HepG2 (cell line): Measurements from ENCODE around the gene LRRC4C. TPM values are rescaled to one million over a fixed set of nuclear protein-coding genes. Genes with fewer than 3 reads are reported as not detected.

ENCODE experiments used
- ATAC-seq: fragments of 200-7000 bp; cut with Tn5 transposase; 3 replicates; pipeline ENCODE4 v1.9.1; 2020; ENCODE audit warnings: mild to moderate bottlenecking, moderate library complexity
- BruUV-seq: library from RNA; stranded (reverse); fragments of 400-500 nt; replicated peaks from 2 replicates; lab custom pipeline; 2021; lab: Mats Ljungman, UMichigan
- CTCF ChIA-PET: fragments of 300-600 bp; formaldehyde crosslinking; extraction: SDS; loops from one replicate; lab custom pipeline; 2021; ENCODE audit warnings: low total read pairs, inconsistent platforms, low intra/inter-chr PET ratio; lab: Yijun Ruan, JAX
- POLR2A ChIA-PET: fragments of 350-600 bp; sonication (Branson Sonifier 250); formaldehyde crosslinking; loops from one replicate; lab custom pipeline; 2020; ENCODE audit warnings: antibody characterized with exemption, inconsistent platforms; lab: Yijun Ruan, JAX
- DNase-seq: peaks from one replicate; pipeline ENCODE4 v3.0.0-alpha.2; 2015; ENCODE audit warnings: low spot score
- FAIRE-seq: peaks from 3 replicates; lab custom pipeline; 2011; peaks lifted over from hg19 to GRCh38; lab: Jason Lieb, UNC
- H2AFZ ChIP-seq: one replicate; pipeline ENCODE4 v1.6.1; 2011; ENCODE audit warnings: low read length, inconsistent platforms
- H3K27ac ChIP-seq: fragments of 300-600 bp; 3 replicates; pipeline ENCODE4 v1.8.0; 2011; ENCODE audit warnings: mixed run types, mild to moderate bottlenecking, mixed read lengths, low read length, inconsistent platforms; ENCODE audit not compliant: insufficient read depth; ENCODE audit errors: extremely low read length
- H3K27me3 ChIP-seq, 2 experiments: fragments of 200-600 bp in 1 of 2; 2 replicates in 1 of 2; 3 replicates in 1 of 2; pipeline versions ENCODE4 v1.6.0 to v1.8.0; 2011; ENCODE audit warnings: low read length in 2 of 2, mild to moderate bottlenecking in 2 of 2, moderate library complexity in 2 of 2, inconsistent platforms in 1 of 2; ENCODE audit not compliant: insufficient read depth in 2 of 2, control insufficient read depth in 1 of 2
- H3K36me3 ChIP-seq, 2 experiments: fragments of 200-600 bp in 1 of 2; replicated peaks in 1 of 2; 2 replicates in 1 of 2; 3 replicates in 1 of 2; pipeline versions ENCODE4 v1.5.1 to v1.8.0; 2011; ENCODE audit warnings: low read length in 2 of 2, inconsistent platforms in 1 of 2; ENCODE audit not compliant: insufficient read depth in 2 of 2, control insufficient read depth in 1 of 2
- H3K4me1 ChIP-seq: 2 replicates; pipeline ENCODE4 v1.5.1; 2012; ENCODE audit warnings: low read length, inconsistent platforms; ENCODE audit not compliant: insufficient read depth
- H3K4me2 ChIP-seq: 2 replicates; pipeline ENCODE4 v1.6.0; 2011; ENCODE audit warnings: low read depth, low read length, inconsistent platforms
- H3K4me3 ChIP-seq, 3 experiments: fragments of 200-600 bp in 1 of 3; sonication (generic), shearing (Covaris generic) in 1 of 3; replicated peaks in 1 of 3; 2 replicates each; pipeline ENCODE4 v1.5.1; 2011 to 2016; ENCODE audit warnings: low read length in 3 of 3, inconsistent platforms in 2 of 3, low read depth in 2 of 3, mild to moderate bottlenecking in 2 of 3, control low read depth in 1 of 3, mixed read lengths in 1 of 3; ENCODE audit not compliant: insufficient read depth in 1 of 3
- H3K79me2 ChIP-seq: one replicate; pipeline ENCODE4 v1.6.1; 2011; ENCODE audit warnings: low read length, inconsistent platforms; ENCODE audit not compliant: insufficient read depth
- H3K9ac ChIP-seq: 2 replicates; pipeline ENCODE4 v1.6.0; 2011; ENCODE audit warnings: mild to moderate bottlenecking, low read depth, low read length, inconsistent platforms; ENCODE audit not compliant: insufficient read depth
- H3K9me3 ChIP-seq: 2 replicates; pipeline ENCODE4 v1.5.1; 2012; ENCODE audit warnings: mild to moderate bottlenecking, low read length
- H4K20me1 ChIP-seq: 2 replicates; pipeline ENCODE4 v1.6.0; 2011; ENCODE audit warnings: inconsistent platforms, mild to moderate bottlenecking, low read length, moderate library complexity; ENCODE audit not compliant: insufficient read depth
- ARID2 ChIP-seq: sonication (generic); formaldehyde crosslinking; IDR thresholded peaks from 2 replicates; pipeline ENCODE4 v1.8.1; 2022; ENCODE audit warnings: mild to moderate bottlenecking, missing genetic modification reagents, borderline replicate concordance
- ATF1 ChIP-seq: IDR thresholded peaks from 2 replicates; pipeline ENCODE4 v1.6.1; 2016; ENCODE audit warnings: mild to moderate bottlenecking, control low read depth
- BORCS8-MEF2B ChIP-seq: sonication (generic); formaldehyde crosslinking; IDR thresholded peaks from 2 replicates; pipeline ENCODE4 v1.8.0; 2022; ENCODE audit warnings: mild to moderate bottlenecking, missing genetic modification reagents
- CHCHD3 ChIP-seq: sonication (generic); formaldehyde crosslinking; IDR thresholded peaks from 2 replicates; pipeline ENCODE4 v1.8.0; 2022; ENCODE audit warnings: mild to moderate bottlenecking, missing genetic modification reagents, moderate library complexity
- DPF2 ChIP-seq: sonication (generic); formaldehyde crosslinking; IDR thresholded peaks from 2 replicates; pipeline ENCODE4 v1.4.0; 2020; ENCODE audit warnings: mild to moderate bottlenecking, low read depth, missing genetic modification reagents, borderline replicate concordance
- HHEX ChIP-seq: IDR thresholded peaks from 2 replicates; pipeline ENCODE4 v1.6.1; 2016; ENCODE audit warnings: control low read depth
- ISX ChIP-seq: sonication (generic); formaldehyde crosslinking; conservative IDR thresholded peaks from 2 replicates; pipeline ENCODE4 v1.5.0; 2020; ENCODE audit warnings: missing genetic modification reagents
- KAT7 ChIP-seq: IDR thresholded peaks from 2 replicates; pipeline ENCODE4 v1.6.1; 2018; ENCODE audit warnings: borderline replicate concordance, missing compliant biosample characterization
- KLF16 ChIP-seq, 2 experiments: sonication (generic) in 1 of 2; formaldehyde crosslinking in 1 of 2; IDR thresholded peaks; 2 replicates each; pipeline versions ENCODE4 v1.6.1 to v1.8.0; 2016 to 2023; ENCODE audit warnings: missing genetic modification reagents in 2 of 2, missing compliant biosample characterization in 1 of 2
- NFE2 ChIP-seq: sonication (generic); formaldehyde crosslinking; IDR thresholded peaks from 2 replicates; pipeline ENCODE4 v1.4.0; 2020; ENCODE audit warnings: missing genetic modification reagents
- NFYB ChIP-seq: sonication (generic); formaldehyde crosslinking; IDR thresholded peaks from 2 replicates; pipeline ENCODE4 v1.4.0; 2020; ENCODE audit warnings: missing genetic modification reagents
- RAD51 ChIP-seq: fragments of 450-650 bp; IDR thresholded peaks from 2 replicates; pipeline ENCODE4 v1.6.1; 2016; ENCODE audit warnings: borderline replicate concordance
- RBM22 ChIP-seq: fragments of 200-400 bp; formaldehyde crosslinking; optimal IDR thresholded peaks from 2 replicates; pipeline ENCODE3; 2017; ENCODE audit warnings: mild to moderate bottlenecking, low read length, moderate library complexity
- RELA ChIP-seq: sonication (generic); formaldehyde crosslinking; IDR thresholded peaks from 2 replicates; pipeline ENCODE4 v1.4.0; 2020; ENCODE audit warnings: missing genetic modification reagents
- YEATS2 ChIP-seq: sonication (generic); formaldehyde crosslinking; IDR thresholded peaks from 2 replicates; pipeline ENCODE4 v1.4.0; 2020; ENCODE audit warnings: missing genetic modification reagents, borderline replicate concordance
- ZNF335 ChIP-seq: sonication (generic); formaldehyde crosslinking; IDR thresholded peaks from 2 replicates; pipeline ENCODE4 v1.4.0; 2020; ENCODE audit warnings: missing genetic modification reagents
- WGBS: methylation state at CpG from one replicate; pipeline ENCODE4 v1.1.6; 2017; ENCODE audit warnings: low lambda C conversion rate; 5-methylcytosine and 5-hydroxymethylcytosine counted together
- in situ Hi-C: cut with HindIII; loops from 2 replicates; pipeline ENCODE4 v1.10.0; 2017; ENCODE audit warnings: low pct_unique_long_range_greater_than_20kb; ENCODE audit not compliant: extremely low pct_ligation_motif_present
- intact Hi-C: fragments of 100-400 bp; cut with micrococcal nuclease; formaldehyde crosslinking; loops from one replicate; pipeline ENCODE4 v1.10.0; 2022; ENCODE audit not compliant: unreplicated experiment
- polyA plus RNA-seq, 8 experiments: library from polyadenylated mRNA; depleted of rRNA in 3 of 8; stranded (reverse) in 7 of 8; unstranded in 1 of 8; fragments of >200 nt; fragmentation: Illumina TruSeq in 4 of 8; extraction: Trizol in 4 of 8; gene quantifications; 2 replicates each; pipeline versions ENCODE4 v1.2.1 to v1.2.3, GENCODE V29; 2011 to 2016; ENCODE audit warnings: low read depth in 4 of 8, missing spikeins in 1 of 8, mixed read lengths in 1 of 8; ENCODE audit not compliant: insufficient read depth in 1 of 8
- total RNA-seq, 5 experiments: library from RNA; depleted of rRNA; stranded (reverse); fragments of >200 nt; fragmentation: Illumina TruSeq; extraction: Trizol; gene quantifications; 2 replicates each; pipeline ENCODE4 v1.2.3, GENCODE V29; 2016; ENCODE audit warnings: low read depth in 1 of 5
- TF ChIP-seq, protein P1 (sequence below), 2 experiments: fragments of 450-650 bp in 1 of 2; sonication (generic) in 1 of 2; formaldehyde crosslinking; IDR thresholded peaks; 2 replicates each; pipeline versions ENCODE4 v1.5.0 to v1.8.0; 2020 to 2022; ENCODE audit warnings: mild to moderate bottlenecking in 1 of 2, missing genetic modification reagents in 1 of 2
- TF ChIP-seq, protein P2 (sequence below): sonication (generic); formaldehyde crosslinking; IDR thresholded peaks from 2 replicates; pipeline ENCODE4 v1.9.0; 2021; ENCODE audit warnings: missing genetic modification reagents, borderline replicate concordance
- TF ChIP-seq, protein P3 (sequence below): sonication (generic); formaldehyde crosslinking; IDR thresholded peaks from 2 replicates; pipeline ENCODE4 v1.8.1; 2023; ENCODE audit warnings: missing genetic modification reagents, inconsistent platforms, borderline replicate concordance

Gene LRRC4C
- total and polyA plus RNA-seq, 2 of the 13 experiments (the other 11 are each of a cell fraction or from before 2014, with no cell fraction given): not detected

DNA sequence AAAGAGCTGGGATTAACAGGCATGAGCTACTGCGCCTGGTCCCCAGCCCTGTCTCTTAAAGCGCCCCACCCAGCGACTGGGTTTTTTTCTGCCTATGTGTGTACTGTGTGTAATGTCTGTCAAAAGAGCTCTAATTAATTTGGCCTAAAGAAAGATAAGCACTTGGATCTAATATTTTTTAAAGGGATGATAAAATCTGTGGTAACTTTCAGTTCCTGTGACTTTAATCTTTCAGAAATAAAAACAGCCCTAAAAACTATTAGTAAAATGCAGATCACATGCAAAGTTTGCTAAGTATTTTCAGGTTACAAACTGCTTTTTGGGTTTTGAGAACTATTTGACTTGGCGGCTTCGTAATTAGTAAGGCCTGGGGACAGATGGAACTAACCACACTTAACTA lies 1358.7 kb downstream of the LRRC4C start:
- ATAC-seq (no peak), DNase-seq (no peak), FAIRE-seq (no peak)
- Histone ChIP-seq H3K9ac (no peak overlapping the region), H3K27ac (no peak overlapping the region), H3K36me3 (no peaks in the 10 kb centered on the region), H4K20me1 (no peaks in the 10 kb centered on the region), H3K27me3 (no peaks in the 10 kb centered on the region), H2AFZ (no peak overlapping the region), H3K4me2 (no peak overlapping the region), H3K4me3 (no peak overlapping the region), H3K9me3 (peaks cover 5% of the 10 kb centered on the region; the same call in 1 of the 2 replicates), H3K4me1 (no peaks in the 10 kb centered on the region), H3K79me2 (no peaks in the 10 kb centered on the region)
- ChIA-PET POLR2A (no interaction called here), CTCF (no interaction called here)
- TF ChIP-seq NFE2 (CRISPR knock-in tag) (no peak), ISX (no peak), ARID2 (CRISPR knock-in tag) (no peak), RELA (CRISPR knock-in tag) (no peak), NFYB (CRISPR knock-in tag) (no peak), DPF2 (CRISPR knock-in tag) (no peak)
- TF ChIP-seq, protein P1, sequence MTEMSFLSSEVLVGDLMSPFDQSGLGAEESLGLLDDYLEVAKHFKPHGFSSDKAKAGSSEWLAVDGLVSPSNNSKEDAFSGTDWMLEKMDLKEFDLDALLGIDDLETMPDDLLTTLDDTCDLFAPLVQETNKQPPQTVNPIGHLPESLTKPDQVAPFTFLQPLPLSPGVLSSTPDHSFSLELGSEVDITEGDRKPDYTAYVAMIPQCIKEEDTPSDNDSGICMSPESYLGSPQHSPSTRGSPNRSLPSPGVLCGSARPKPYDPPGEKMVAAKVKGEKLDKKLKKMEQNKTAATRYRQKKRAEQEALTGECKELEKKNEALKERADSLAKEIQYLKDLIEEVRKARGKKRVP (CRISPR knock-in tag; IDR thresholded peaks at IDR 0.05): no peak
- BruUV-seq: no TSS peak
- in situ Hi-C loops (no loop called here), intact Hi-C loops (no loop called here)
- 57% methylated on average over 5 of the region's 5 CpGs for WGBS

DNA sequence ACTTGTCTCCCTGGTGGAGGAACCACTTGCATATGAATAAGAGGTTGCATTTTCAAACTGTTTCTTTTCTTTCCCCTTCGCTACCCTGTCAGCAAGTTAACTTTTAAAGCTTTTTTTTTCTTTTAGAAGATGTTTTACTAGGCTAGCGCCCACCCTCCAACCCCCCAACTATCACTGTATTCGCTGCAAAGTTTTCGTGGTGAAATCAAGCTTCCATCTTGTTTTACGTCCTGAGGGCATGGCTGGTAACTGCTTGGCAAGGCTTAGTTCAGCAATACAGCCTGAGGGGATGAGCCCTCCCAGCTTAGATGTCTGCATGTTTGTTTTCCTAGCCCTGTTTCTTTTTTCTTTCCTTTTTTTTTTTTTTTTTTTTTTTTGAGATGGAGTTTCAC lies 1359.3 kb downstream of the LRRC4C start:
- H3K27me3 ChIP-seq: no peaks in the 10 kb centered on the region
- H3K36me3 ChIP-seq: no peaks in the 10 kb centered on the region
- ChIA-PET CTCF (no interaction called here), POLR2A (no interaction called here)
- in situ Hi-C loops: no loop called here
- H3K27ac ChIP-seq: no peak overlapping the region
- H3K9ac ChIP-seq: no peak overlapping the region
- H3K4me3 ChIP-seq: no peak overlapping the region
- no peaks in the 10 kb centered on the region for H3K79me2 ChIP-seq
- H2AFZ ChIP-seq: no peak overlapping the region
- FAIRE-seq (no peak), ATAC-seq (no peak), DNase-seq (no peak)
- H4K20me1 ChIP-seq: no peaks in the 10 kb centered on the region
- no peak overlapping the region for H3K4me2 ChIP-seq
- H3K9me3 ChIP-seq: peaks cover 5% of the 10 kb centered on the region; the same call in 1 of the 2 replicates
- no TSS peak for BruUV-seq
- intact Hi-C loops: no loop called here
- H3K4me1 ChIP-seq: no peaks in the 10 kb centered on the region
- WGBS: 26% methylated on average over 5 of the region's 5 CpGs
- no peak for TF ChIP-seq RAD51
- TF ChIP-seq, protein P2, sequence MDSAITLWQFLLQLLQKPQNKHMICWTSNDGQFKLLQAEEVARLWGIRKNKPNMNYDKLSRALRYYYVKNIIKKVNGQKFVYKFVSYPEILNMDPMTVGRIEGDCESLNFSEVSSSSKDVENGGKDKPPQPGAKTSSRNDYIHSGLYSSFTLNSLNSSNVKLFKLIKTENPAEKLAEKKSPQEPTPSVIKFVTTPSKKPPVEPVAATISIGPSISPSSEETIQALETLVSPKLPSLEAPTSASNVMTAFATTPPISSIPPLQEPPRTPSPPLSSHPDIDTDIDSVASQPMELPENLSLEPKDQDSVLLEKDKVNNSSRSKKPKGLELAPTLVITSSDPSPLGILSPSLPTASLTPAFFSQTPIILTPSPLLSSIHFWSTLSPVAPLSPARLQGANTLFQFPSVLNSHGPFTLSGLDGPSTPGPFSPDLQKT: no peak
- TF ChIP-seq ZNF335 (CRISPR knock-in tag): no peak
- no peak for TF ChIP-seq CHCHD3 (CRISPR knock-in tag)
- TF ChIP-seq, protein P3, sequence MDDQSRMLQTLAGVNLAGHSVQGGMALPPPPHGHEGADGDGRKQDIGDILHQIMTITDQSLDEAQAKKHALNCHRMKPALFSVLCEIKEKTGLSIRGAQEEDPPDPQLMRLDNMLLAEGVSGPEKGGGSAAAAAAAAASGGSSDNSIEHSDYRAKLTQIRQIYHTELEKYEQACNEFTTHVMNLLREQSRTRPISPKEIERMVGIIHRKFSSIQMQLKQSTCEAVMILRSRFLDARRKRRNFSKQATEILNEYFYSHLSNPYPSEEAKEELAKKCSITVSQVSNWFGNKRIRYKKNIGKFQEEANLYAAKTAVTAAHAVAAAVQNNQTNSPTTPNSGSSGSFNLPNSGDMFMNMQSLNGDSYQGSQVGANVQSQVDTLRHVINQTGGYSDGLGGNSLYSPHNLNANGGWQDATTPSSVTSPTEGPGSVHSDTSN (CRISPR knock-in tag): no peak
- TF ChIP-seq ATF1 (CRISPR knock-in tag): no peak
- no peak for TF ChIP-seq HHEX
- TF ChIP-seq YEATS2: no peak
- no peak for TF ChIP-seq RBM22
- TF ChIP-seq KLF16 (CRISPR knock-in tag; IDR thresholded peaks at IDR 0.05): no peak
- TF ChIP-seq KAT7: no peak
- no peak for TF ChIP-seq BORCS8-MEF2B
